ENCODE results near the gene NTRK1.

Gene NTRK1

GRCh38 chr1:156899956-156900718, 39.5 kb downstream of the NTRK1 start:
- Histone ChIP-seq H3K9ac (ENCODE audit: low read length) (no peak overlapping the region), H3K4me3 (ENCODE audit: low read length) (no peak overlapping the region), H3K4me1 (ENCODE audit: control insufficient read depth, insufficient read depth, low read length) (no peaks in the 10 kb centered on the region), H3K27me3 (ENCODE audit: control insufficient read depth, insufficient read depth, low read length) (peaks cover 2% of the 10 kb centered on the region), H3K36me3 (ENCODE audit: control insufficient read depth, insufficient read depth, low read length) (no peaks in the 10 kb centered on the region), H3K27ac (ENCODE audit: low read depth, low read length) (no peak overlapping the region)

DNA sequence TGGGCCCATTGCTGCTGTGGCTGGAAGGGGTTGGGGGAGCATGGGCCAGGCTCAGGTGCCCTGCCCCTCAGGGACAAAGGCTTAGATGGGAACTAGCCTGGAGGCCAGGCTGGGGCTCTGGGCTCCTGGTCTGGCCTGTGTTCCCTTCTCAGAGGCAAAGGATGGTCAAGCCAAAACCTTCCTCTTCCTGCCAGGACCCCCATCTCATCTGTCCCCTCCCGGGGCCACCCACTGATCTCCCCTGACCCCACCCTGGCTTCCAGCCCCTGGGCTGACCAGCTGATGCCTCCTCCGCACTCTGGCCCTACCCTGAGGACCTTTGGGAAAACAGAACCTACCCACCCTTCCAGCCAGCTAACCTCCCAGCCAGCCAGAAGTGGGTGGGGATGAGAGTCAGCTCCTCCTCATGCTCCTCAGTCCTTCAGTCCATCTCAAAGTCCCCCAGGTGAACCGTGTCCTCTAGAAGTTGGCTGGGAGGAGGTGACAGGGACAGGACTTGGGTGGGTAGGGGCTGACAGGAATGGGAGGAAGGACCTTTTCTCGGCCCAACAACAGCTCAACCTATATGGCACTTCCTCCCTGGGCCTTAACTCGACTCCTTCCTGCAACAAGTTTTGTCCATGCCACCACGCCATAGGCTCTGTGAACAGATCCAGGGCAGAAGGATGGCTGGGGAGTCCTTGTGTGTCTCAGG, 40.4 kb downstream of the NTRK1 start:
- H3K27me3 ChIP-seq (ENCODE audit: control insufficient read depth, insufficient read depth, low read length), result peaks cover 5% of the 10 kb centered on the region
- no peak overlapping the region for H3K4me3 ChIP-seq (ENCODE audit: low read length)
- H3K4me1 ChIP-seq (ENCODE audit: control insufficient read depth, insufficient read depth, low read length), result no peaks in the 10 kb centered on the region
- H3K27ac ChIP-seq (ENCODE audit: low read depth, low read length), result no peak overlapping the region
- no peaks in the 10 kb centered on the region for H3K36me3 ChIP-seq (ENCODE audit: control insufficient read depth, insufficient read depth, low read length)
- no peak overlapping the region for H3K9ac ChIP-seq (ENCODE audit: low read length)

- no peak overlapping the region for H3K27ac ChIP-seq (ENCODE audit: low read depth, low read length)
- H3K9ac ChIP-seq (ENCODE audit: low read length), result no peak overlapping the region
- H3K36me3 ChIP-seq (ENCODE audit: control insufficient read depth, insufficient read depth, low read length), result no peaks in the 10 kb centered on the region
- no peaks in the 10 kb centered on the region for H3K4me1 ChIP-seq (ENCODE audit: control insufficient read depth, insufficient read depth, low read length)
- H3K4me3 ChIP-seq (ENCODE audit: low read length), result no peak overlapping the region
- H3K27me3 ChIP-seq (ENCODE audit: control insufficient read depth, insufficient read depth, low read length), result peaks cover 5% of the 10 kb centered on the region
Measured at GRCh38 chr1:156901590-156901900, 40.9 kb downstream of the NTRK1 start.

- Histone ChIP-seq H3K4me3 (ENCODE audit: low read length) (no peak overlapping the region), H3K36me3 (ENCODE audit: control insufficient read depth, insufficient read depth, low read length) (no peaks in the 10 kb centered on the region), H3K27me3 (ENCODE audit: control insufficient read depth, insufficient read depth, low read length) (peaks cover 5% of the 10 kb centered on the region), H3K27ac (ENCODE audit: low read depth, low read length) (no peak overlapping the region), H3K4me1 (ENCODE audit: control insufficient read depth, insufficient read depth, low read length) (no peaks in the 10 kb centered on the region), H3K9ac (ENCODE audit: low read length) (no peak overlapping the region)
Measured at GRCh38 chr1:156901966-156902915, 41.6 kb downstream of the NTRK1 start.

DNA sequence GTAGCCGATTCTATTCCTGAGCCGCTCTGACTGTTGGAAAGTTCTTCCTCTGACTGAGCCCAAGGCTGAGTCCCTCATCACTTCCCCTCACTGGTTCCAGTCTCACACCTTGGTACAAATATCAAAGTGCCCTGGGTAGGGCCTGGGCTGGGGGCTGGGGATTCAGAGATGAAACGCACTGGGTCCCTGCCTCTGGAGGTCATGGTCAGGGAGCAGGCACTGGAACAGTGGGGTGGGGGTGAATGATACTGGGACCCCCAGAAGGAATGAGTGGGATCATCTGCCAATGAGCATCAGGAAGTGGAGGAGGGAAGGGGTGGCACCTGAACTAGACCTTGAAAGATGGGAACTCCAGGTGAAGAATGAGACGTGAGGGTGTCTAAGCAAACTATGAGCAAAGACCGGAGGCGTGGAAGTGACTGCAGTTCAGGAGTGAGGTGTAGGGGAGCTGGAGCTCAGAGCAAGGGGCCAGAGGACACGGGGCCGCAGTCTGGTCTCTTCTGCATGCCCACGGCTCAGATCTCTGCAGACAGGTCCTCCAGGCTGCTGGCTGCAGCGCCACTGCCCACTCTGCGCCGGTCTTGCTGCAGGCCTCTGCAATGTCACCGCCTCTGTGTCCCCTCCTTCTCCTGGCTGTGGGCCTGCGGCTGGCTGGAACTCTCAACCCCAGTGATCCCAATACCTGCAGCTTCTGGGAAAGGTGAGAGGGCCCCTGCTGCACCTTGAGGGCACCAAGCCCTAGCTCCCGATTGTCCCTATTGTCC, 42.8 kb downstream of the NTRK1 start:
- Histone ChIP-seq H3K4me1 (ENCODE audit: control insufficient read depth, insufficient read depth, low read length) (no peaks in the 10 kb centered on the region), H3K9ac (ENCODE audit: low read length) (no peak overlapping the region), H3K4me3 (ENCODE audit: low read length) (no peak overlapping the region), H3K27me3 (ENCODE audit: control insufficient read depth, insufficient read depth, low read length) (peaks cover 5% of the 10 kb centered on the region), H3K27ac (ENCODE audit: low read depth, low read length) (no peak overlapping the region), H3K36me3 (ENCODE audit: control insufficient read depth, insufficient read depth, low read length) (no peaks in the 10 kb centered on the region)

DNA sequence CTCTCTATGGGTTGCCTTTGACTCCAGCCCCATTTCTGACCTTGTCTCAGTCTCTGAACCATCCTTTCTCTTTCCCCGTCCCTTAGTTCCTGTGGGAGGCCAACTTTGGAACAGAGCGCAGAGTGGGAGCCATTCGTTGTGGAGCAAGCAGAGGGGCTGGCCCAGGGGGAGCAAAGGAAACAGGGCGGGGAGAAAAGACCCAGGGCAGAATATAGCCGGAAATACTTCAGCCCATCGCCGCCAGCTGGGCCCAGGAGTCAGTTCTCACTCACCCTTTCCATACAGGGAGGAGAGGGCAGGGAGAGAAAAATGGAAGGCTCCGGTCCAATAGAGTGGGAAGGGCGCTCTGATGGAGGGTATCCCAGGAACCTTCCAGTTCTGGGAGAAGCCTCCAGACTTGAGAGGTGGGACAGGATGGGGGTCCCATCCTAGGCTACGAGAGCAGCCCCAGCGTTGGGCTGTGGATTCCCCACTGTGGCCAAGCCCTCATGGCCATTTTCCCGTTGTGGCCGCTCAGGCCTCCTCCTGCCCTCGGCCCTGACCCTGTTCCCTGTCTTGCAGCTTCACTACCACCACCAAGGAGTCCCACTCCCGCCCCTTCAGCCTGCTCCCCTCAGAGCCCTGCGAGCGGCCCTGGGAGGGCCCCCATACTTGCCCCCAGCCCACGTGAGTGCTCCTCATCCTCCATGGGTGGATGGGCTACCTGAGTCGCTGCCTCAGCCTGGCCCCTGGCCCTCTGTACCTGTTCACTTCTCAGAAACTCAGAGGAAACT, 43.7 kb downstream of the NTRK1 start:
- no peak overlapping the region for H3K27ac ChIP-seq (ENCODE audit: low read depth, low read length)
- H3K9ac ChIP-seq (ENCODE audit: low read length), result peak overlapping the region; percentile 14
- H3K27me3 ChIP-seq (ENCODE audit: control insufficient read depth, insufficient read depth, low read length), result peaks cover 3% of the 10 kb centered on the region
- no peaks in the 10 kb centered on the region for H3K4me1 ChIP-seq (ENCODE audit: control insufficient read depth, insufficient read depth, low read length)
- no peak overlapping the region for H3K4me3 ChIP-seq (ENCODE audit: low read length)
- no peaks in the 10 kb centered on the region for H3K36me3 ChIP-seq (ENCODE audit: control insufficient read depth, insufficient read depth, low read length)

- Histone ChIP-seq H3K4me1 (ENCODE audit: control insufficient read depth, insufficient read depth, low read length) (no peaks in the 10 kb centered on the region), H3K27me3 (ENCODE audit: control insufficient read depth, insufficient read depth, low read length) (peaks cover 7% of the 10 kb centered on the region), H3K4me3 (ENCODE audit: low read length) (no peak overlapping the region), H3K9ac (ENCODE audit: low read length) (no peak overlapping the region), H3K27ac (ENCODE audit: low read depth, low read length) (no peak overlapping the region), H3K36me3 (ENCODE audit: control insufficient read depth, insufficient read depth, low read length) (no peaks in the 10 kb centered on the region)
Measured at GRCh38 chr1:156905176-156905575, 44.5 kb downstream of the NTRK1 start.

DNA sequence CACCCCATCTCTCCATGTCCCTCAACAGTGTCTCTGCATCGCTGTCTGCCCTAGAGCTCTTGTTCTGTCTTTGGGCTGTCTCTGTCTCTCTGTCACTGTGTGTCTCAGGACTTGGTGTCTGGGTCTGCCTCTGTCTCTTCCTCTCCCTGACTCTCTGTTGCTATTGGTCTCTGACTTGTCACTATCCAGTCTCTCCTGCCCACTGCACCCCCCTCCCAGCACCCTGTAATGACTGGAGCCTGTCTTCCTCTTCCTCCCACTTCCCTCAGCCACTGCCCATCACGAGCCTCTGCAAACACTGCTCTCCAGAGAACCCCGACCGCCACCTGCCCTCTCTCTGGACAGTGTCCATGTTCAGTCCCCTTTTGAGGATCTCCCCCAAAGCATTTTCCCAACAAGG, 45.0 kb downstream of the NTRK1 start:
- Histone ChIP-seq H3K9ac (ENCODE audit: low read length) (no peak overlapping the region), H3K4me1 (ENCODE audit: control insufficient read depth, insufficient read depth, low read length) (no peaks in the 10 kb centered on the region), H3K36me3 (ENCODE audit: control insufficient read depth, insufficient read depth, low read length) (no peaks in the 10 kb centered on the region), H3K4me3 (ENCODE audit: low read length) (no peak overlapping the region), H3K27ac (ENCODE audit: low read depth, low read length) (no peak overlapping the region), H3K27me3 (ENCODE audit: control insufficient read depth, insufficient read depth, low read length) (peaks cover 7% of the 10 kb centered on the region)

- H3K4me3 ChIP-seq (ENCODE audit: low read length), result no peak overlapping the region
- H3K36me3 ChIP-seq (ENCODE audit: control insufficient read depth, insufficient read depth, low read length), result no peaks in the 10 kb centered on the region
- no peak overlapping the region for H3K9ac ChIP-seq (ENCODE audit: low read length)
- H3K27me3 ChIP-seq (ENCODE audit: control insufficient read depth, insufficient read depth, low read length), result peaks cover 7% of the 10 kb centered on the region
- H3K27ac ChIP-seq (ENCODE audit: low read depth, low read length), result no peak overlapping the region
- H3K4me1 ChIP-seq (ENCODE audit: control insufficient read depth, insufficient read depth, low read length), result no peaks in the 10 kb centered on the region
Measured at GRCh38 chr1:156906206-156906906, 45.7 kb downstream of the NTRK1 start.

DNA sequence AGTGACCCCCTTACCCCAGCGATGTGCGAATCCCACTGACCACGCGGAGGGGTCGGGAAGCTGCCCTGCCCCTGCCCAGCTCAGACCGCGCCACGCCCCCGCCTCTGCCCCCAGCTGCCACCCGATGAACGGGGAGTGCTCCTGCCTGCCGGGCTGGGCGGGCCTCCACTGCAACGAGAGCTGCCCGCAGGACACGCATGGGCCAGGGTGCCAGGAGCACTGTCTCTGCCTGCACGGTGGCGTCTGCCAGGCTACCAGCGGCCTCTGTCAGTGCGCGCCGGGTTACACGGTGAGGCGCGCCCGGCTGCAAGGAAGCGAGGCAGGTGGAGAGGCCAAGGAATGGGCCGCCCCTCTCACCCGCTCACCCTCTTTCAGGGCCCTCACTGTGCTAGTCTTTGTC, 47.9 kb downstream of the NTRK1 start:
- Histone ChIP-seq H3K27ac (ENCODE audit: low read depth, low read length) (no peak overlapping the region), H3K27me3 (ENCODE audit: control insufficient read depth, insufficient read depth, low read length) (peaks cover 7% of the 10 kb centered on the region), H3K4me3 (ENCODE audit: low read length) (no peak overlapping the region), H3K9ac (ENCODE audit: low read length) (no peak overlapping the region), H3K36me3 (ENCODE audit: control insufficient read depth, insufficient read depth, low read length) (no peaks in the 10 kb centered on the region), H3K4me1 (ENCODE audit: control insufficient read depth, insufficient read depth, low read length) (no peaks in the 10 kb centered on the region)

GRCh38 chr1:156908955-156909354, 48.3 kb downstream of the NTRK1 start:
- H3K9ac ChIP-seq (ENCODE audit: low read length), result no peak overlapping the region
- H3K27ac ChIP-seq (ENCODE audit: low read depth, low read length), result no peak overlapping the region
- H3K4me1 ChIP-seq (ENCODE audit: control insufficient read depth, insufficient read depth, low read length), result no peaks in the 10 kb centered on the region
- H3K27me3 ChIP-seq (ENCODE audit: control insufficient read depth, insufficient read depth, low read length), result peaks cover 7% of the 10 kb centered on the region
- no peaks in the 10 kb centered on the region for H3K36me3 ChIP-seq (ENCODE audit: control insufficient read depth, insufficient read depth, low read length)
- no peak overlapping the region for H3K4me3 ChIP-seq (ENCODE audit: low read length)
